Thyroid gland (tissue), 4 donors: ENCODE results near the gene METTL15. TPM values are rescaled to one million over a fixed set of nuclear protein-coding genes. Genes with fewer than 3 reads are reported as not detected.

Experiments
- DNase-seq, 2 donors: peaks; one replicate each; pipeline ENCODE4 v3.0.0-alpha.2; 2019
- H3K27ac ChIP-seq, 3 donors: fragments of 200-600 bp; sonication (generic); 1 replicate in 2 of 3; 2 replicates in 1 of 3; pipeline ENCODE4 v1.5.1; 2016 to 2019; ENCODE audit warnings: mild to moderate bottlenecking in 1 of 3, moderate library complexity in 1 of 3
- H3K27me3 ChIP-seq: fragments of 200-600 bp; sonication (generic); one replicate; pipeline ENCODE4 v1.5.1; 2019
- H3K36me3 ChIP-seq, 2 donors: fragments of 200-600 bp; sonication (generic); one replicate each; pipeline ENCODE4 v1.5.1; 2016 to 2019
- H3K4me1 ChIP-seq, 2 donors: fragments of 200-600 bp; sonication (generic); one replicate each; pipeline ENCODE4 v1.5.1; 2017 to 2019
- H3K4me3 ChIP-seq, 3 donors: fragments of 200-600 bp; sonication (generic); replicated peaks in 1 of 3; 1 replicate in 2 of 3; 2 replicates in 1 of 3; pipeline ENCODE4 v1.5.1; 2016; ENCODE audit warnings: mild to moderate bottlenecking in 1 of 3
- H3K9me3 ChIP-seq: fragments of 200-600 bp; sonication (generic); one replicate; pipeline ENCODE4 v1.5.1; 2017
- POLR2A ChIP-seq, 2 donors: fragments of 450-650 bp; IDR thresholded peaks; one replicate each; pipeline ENCODE4 v1.6.1; 2017; ENCODE audit warnings: antibody characterized with exemption in 2 of 2, mild to moderate bottlenecking in 2 of 2, moderate library complexity in 1 of 2
- whole genome bisulfite sequencing, 2 donors: methylation state at CpG; one replicate each; pipeline ENCODE4 v1.1.5; 2017; 5-methylcytosine and 5-hydroxymethylcytosine counted together
- intact Hi-C: fragments of 100-400 bp; cut with DNase I; formaldehyde crosslinking; loops from one replicate; pipeline ENCODE4 v1.15.1; 2023
- total RNA-seq, 4 donors: library from RNA; depleted of rRNA; stranded (reverse); fragments of >200 nt; gene quantifications; one replicate each; pipeline ENCODE4 v1.2.3, GENCODE V29; 2016
- TF ChIP-seq, protein P1 (sequence below), 6 experiments: fragments of 200-600 bp in 3 of 6; fragments of 450-650 bp in 3 of 6; sonication (generic) in 3 of 6; IDR thresholded peaks; one replicate each; pipeline ENCODE4 v1.5.1; 2016 to 2019; ENCODE audit warnings: antibody characterized with exemption in 6 of 6, mild to moderate bottlenecking in 2 of 6, inconsistent platforms in 1 of 6, moderate library complexity in 1 of 6

The METTL15 gene
- total RNA-seq, 4 donors from 2014 or later, result 13.3 to 40.2 (median 23.4) TPM

DNA sequence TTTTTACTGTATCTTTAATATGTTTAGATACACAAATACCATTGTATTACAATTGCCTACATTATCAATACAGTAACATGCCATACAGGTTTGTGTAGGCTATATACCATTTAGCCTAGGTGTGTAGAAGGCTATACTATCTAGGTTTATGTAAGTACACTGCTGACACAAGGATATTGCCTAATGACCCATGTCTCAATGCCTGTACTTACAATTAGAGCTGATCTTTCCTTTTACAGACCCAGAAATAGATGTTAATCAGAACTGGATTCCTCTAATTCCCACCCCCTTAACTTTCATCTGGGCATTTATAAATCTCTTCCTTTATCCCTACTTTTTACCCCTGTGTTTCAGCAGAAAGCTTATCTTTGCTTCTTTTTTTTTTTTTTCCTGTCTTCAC lies 229.5 kb downstream of the METTL15 start:
- TF ChIP-seq POLR2A (IDR thresholded peaks at IDR 0.05), result no peak
- TF ChIP-seq, protein P1, sequence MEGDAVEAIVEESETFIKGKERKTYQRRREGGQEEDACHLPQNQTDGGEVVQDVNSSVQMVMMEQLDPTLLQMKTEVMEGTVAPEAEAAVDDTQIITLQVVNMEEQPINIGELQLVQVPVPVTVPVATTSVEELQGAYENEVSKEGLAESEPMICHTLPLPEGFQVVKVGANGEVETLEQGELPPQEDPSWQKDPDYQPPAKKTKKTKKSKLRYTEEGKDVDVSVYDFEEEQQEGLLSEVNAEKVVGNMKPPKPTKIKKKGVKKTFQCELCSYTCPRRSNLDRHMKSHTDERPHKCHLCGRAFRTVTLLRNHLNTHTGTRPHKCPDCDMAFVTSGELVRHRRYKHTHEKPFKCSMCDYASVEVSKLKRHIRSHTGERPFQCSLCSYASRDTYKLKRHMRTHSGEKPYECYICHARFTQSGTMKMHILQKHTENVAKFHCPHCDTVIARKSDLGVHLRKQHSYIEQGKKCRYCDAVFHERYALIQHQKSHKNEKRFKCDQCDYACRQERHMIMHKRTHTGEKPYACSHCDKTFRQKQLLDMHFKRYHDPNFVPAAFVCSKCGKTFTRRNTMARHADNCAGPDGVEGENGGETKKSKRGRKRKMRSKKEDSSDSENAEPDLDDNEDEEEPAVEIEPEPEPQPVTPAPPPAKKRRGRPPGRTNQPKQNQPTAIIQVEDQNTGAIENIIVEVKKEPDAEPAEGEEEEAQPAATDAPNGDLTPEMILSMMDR (IDR thresholded peaks at IDR 0.05), result no peak

DNA sequence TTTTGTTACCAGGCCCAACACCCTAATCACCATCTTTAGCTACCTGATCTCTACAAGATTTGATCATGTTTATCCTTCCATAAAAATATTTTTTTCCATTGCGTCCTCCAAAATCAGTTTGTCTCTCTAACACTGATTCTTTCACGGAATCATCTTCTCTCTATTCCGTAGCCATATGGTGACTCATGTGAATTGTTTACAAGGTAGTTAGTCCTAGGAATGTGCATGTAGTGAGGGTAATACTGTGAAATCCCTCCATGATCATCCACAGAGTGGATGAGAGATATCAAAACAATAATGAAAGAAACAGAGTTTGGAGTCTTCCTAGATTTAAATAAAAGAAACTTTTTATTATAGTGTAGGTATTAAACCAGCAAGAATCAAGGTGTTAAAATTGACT lies 230.2 kb downstream of the METTL15 start:
- H3K4me1 ChIP-seq, result no peaks in the 10 kb centered on the region
- no peak overlapping the region for H3K4me3 ChIP-seq
- DNase-seq, result no peak
- H3K27ac ChIP-seq, result no peak overlapping the region
- no peaks in the 10 kb centered on the region for H3K27me3 ChIP-seq
- TF ChIP-seq, protein P1 (IDR thresholded peaks at IDR 0.05), result no peak
- TF ChIP-seq POLR2A (IDR thresholded peaks at IDR 0.05), result no peak
- WGBS, 2 donors, result 99 to 100% methylated on average over 3 of the region's 3 CpGs
- H3K36me3 ChIP-seq, result no peaks in the 10 kb centered on the region
- intact Hi-C loops, result no loop called here
- no peaks in the 10 kb centered on the region for H3K9me3 ChIP-seq

More for the DNA sequence above, 229.5 kb downstream of the METTL15 start:
- no peaks in the 10 kb centered on the region for H3K9me3 ChIP-seq
- no peak for DNase-seq
- H3K4me1 ChIP-seq, result no peaks in the 10 kb centered on the region
- no peaks in the 10 kb centered on the region for H3K27me3 ChIP-seq
- H3K27ac ChIP-seq, result no peak overlapping the region
- intact Hi-C loops, result no loop called here
- no peak overlapping the region for H3K4me3 ChIP-seq
- H3K36me3 ChIP-seq, result no peaks in the 10 kb centered on the region

DNA sequence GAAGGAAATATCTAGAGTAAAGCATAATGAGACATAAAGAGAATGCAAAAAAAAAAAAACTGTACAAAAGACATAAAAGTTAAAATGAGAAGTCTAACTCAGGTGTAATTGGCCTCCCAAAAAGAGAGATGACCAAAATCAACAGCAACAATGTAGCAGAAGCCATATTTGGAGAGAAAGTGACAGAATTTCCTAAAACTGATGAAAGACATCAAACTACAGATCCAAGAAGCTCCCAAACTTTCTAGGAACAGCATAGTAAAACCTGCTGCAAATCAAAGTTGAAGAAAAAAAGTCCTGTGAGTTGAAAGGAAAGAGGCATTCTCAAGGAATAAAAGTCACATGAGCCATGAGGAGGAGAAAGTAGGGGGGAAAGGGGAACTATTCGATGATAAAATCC lies 231.3 kb downstream of the METTL15 start:
- no peak overlapping the region for H3K4me3 ChIP-seq
- no peaks in the 10 kb centered on the region for H3K36me3 ChIP-seq
- H3K9me3 ChIP-seq, result no peaks in the 10 kb centered on the region
- 90 to 96% methylated on average over 1 of the region's 1 CpG for WGBS, 2 donors
- no peak overlapping the region for H3K27ac ChIP-seq
- TF ChIP-seq, protein P1 (IDR thresholded peaks at IDR 0.05), result no peak
- no peak for TF ChIP-seq POLR2A (IDR thresholded peaks at IDR 0.05)
- H3K27me3 ChIP-seq, result no peaks in the 10 kb centered on the region
- DNase-seq, result no peak
- no peaks in the 10 kb centered on the region for H3K4me1 ChIP-seq
- intact Hi-C loops, result no loop called here

DNA sequence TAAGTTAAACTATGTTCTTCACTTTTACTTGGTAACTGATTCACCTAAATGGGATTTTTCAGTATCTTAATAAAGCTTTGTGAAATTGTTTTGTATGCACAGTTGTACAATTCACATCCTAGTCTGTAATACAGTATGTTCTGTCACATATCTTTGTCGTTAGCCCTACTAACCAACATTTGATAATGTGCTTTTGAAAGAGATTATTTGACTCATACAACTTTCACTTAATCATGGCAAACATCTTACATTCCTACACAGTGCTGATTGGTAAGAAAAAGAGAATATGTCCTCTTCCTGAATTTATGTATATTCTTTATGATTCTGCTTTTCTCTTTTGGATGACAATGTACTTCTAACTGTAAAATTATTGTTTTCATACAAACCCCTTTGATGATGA lies 234.5 kb downstream of the METTL15 start:
- Histone ChIP-seq H3K36me3 (no peaks in the 10 kb centered on the region), H3K4me1 (no peaks in the 10 kb centered on the region), H3K9me3 (no peaks in the 10 kb centered on the region), H3K27ac (no peak overlapping the region), H3K27me3 (no peaks in the 10 kb centered on the region), H3K4me3 (no peak overlapping the region)
- WGBS, 2 donors, result 92 to 94% methylated on average over 1 of the region's 1 CpG
- intact Hi-C loops, result no loop called here
- DNase-seq, result no peak
- TF ChIP-seq POLR2A (IDR thresholded peaks at IDR 0.05), result no peak
- TF ChIP-seq, protein P1 (IDR thresholded peaks at IDR 0.05), result no peak

DNA sequence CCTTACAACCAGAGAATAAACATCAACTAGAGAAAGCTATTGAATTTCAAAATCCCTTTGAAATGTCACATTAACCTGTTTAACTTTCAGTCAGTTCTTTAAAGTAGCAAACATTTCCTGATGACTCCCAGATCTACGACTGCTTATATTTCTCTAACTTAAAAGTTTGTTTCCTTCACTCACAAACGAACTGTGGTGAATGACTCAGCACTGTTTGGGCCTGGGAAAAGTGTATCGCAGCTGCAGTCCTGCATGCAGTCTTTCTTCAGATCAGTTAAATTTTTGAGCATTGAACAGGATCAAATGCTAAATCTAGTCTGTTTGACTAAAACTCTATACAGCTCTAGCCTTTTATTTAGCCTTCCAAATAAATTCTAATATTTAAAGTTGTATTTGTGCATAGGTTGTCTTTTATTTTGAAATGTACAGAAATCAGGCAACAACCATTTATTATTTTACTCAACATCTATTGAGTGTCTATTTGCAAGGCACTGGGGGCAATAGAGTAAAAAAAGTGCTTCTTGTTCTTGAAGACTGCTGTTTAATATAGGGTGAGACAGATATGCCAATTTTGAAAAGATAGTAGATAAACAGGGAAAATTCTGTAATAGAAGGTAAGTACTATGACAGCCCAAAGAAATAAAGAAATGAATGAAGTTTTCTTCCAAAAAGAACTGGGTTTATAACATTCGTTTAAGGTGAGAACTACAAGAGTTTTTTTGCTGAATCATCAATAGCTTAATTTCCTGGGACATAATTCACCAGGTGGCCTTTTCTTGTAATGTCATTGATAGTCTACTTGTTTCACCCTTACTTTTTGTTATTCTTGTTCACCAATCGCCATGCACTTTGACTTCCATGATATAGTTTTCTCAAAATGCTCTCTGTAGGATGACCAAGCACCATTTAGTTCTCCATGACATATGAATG lies 235.4 kb downstream of the METTL15 start:
- Histone ChIP-seq H3K4me1 (no peaks in the 10 kb centered on the region), H3K36me3 (no peaks in the 10 kb centered on the region), H3K27me3 (no peaks in the 10 kb centered on the region), H3K27ac (no peak overlapping the region), H3K9me3 (no peaks in the 10 kb centered on the region), H3K4me3 (no peak overlapping the region)
- DNase-seq, result no peak
- WGBS, 2 donors, result 72% methylated on average over 5 of the region's 5 CpGs
- intact Hi-C loops, result no loop called here
- TF ChIP-seq POLR2A (IDR thresholded peaks at IDR 0.05), result no peak
- TF ChIP-seq, protein P1 (IDR thresholded peaks at IDR 0.05), result no peak
